H1 (cell line): ENCODE measurements around the gene GLP1R. TPM values are rescaled to one million over a fixed set of nuclear protein-coding genes. Genes with fewer than 3 reads are reported as not detected.

Experiments used
- CTCF ChIA-PET: fragments of 300-600 bp; sonication (Branson Sonifier 250); formaldehyde crosslinking; loops from one replicate; lab custom pipeline; 2021; ENCODE audit not compliant: partially characterized antibody; lab: Charles Lee
- POLR2A ChIA-PET: fragments of 300-600 bp; sonication (Branson Sonifier 250); formaldehyde crosslinking; loops from one replicate; lab custom pipeline; 2021; ENCODE audit warnings: inconsistent platforms; ENCODE audit not compliant: partially characterized antibody; lab: Charles Lee
- DNase-seq, 2 experiments: peaks; one replicate each; pipeline versions ENCODE4 v3.0.0 to v3.0.0-alpha.2; 2010 to 2022; ENCODE audit warnings: low spot score in 2 of 2, low read depth in 1 of 2, mixed read lengths in 1 of 2
- FAIRE-seq: peaks from 2 replicates; lab custom pipeline; 2011; peaks lifted over from hg19 to GRCh38; lab: Jason Lieb, UNC
- H2AFZ ChIP-seq: 2 replicates; pipeline ENCODE4 v1.8.1; 2012; ENCODE audit warnings: low read length, inconsistent platforms
- H2AK5ac ChIP-seq: 2 replicates; pipeline ENCODE4 v1.6.1; 2013; ENCODE audit warnings: low read depth, low read length
- H2BK120ac ChIP-seq: replicated peaks from 2 replicates; pipeline ENCODE3; 2013; ENCODE audit warnings: low read depth, low read length, inconsistent platforms
- H2BK12ac ChIP-seq: 2 replicates; pipeline ENCODE4 v1.6.1; 2013; ENCODE audit warnings: low read depth, low read length
- H2BK15ac ChIP-seq: 2 replicates; pipeline ENCODE4 v1.6.1; 2013; ENCODE audit warnings: low read length
- H2BK20ac ChIP-seq: 2 replicates; pipeline ENCODE4 v1.6.1; 2013; ENCODE audit warnings: low read length
- H2BK5ac ChIP-seq: 2 replicates; pipeline ENCODE4 v1.6.1; 2013; ENCODE audit warnings: low read depth, low read length
- H3K14ac ChIP-seq: 2 replicates; pipeline ENCODE4 v1.6.1; 2013; ENCODE audit warnings: inconsistent platforms; ENCODE audit not compliant: insufficient read length
- H3K18ac ChIP-seq: 2 replicates; pipeline ENCODE4 v1.6.1; 2013; ENCODE audit warnings: low read length; ENCODE audit errors: extremely low read depth
- H3K23ac ChIP-seq: 2 replicates; pipeline ENCODE4 v1.6.1; 2013; ENCODE audit warnings: inconsistent platforms; ENCODE audit not compliant: insufficient read length
- H3K23me2 ChIP-seq: 2 replicates; pipeline ENCODE4 v1.6.1; 2013; ENCODE audit warnings: low read depth, low read length
- H3K27ac ChIP-seq: 2 replicates; pipeline ENCODE4 v1.6.1; 2011; ENCODE audit warnings: low read depth, low read length, inconsistent platforms
- H3K27me3 ChIP-seq, 4 experiments: replicated peaks in 1 of 4; 1 replicate in 1 of 4; 2 replicates in 3 of 4; pipeline versions ENCODE4 v1.6.1 to v1.8.1; 2011 to 2013; ENCODE audit warnings: low read length in 3 of 4, mild to moderate bottlenecking in 3 of 4, inconsistent platforms in 2 of 4, mixed read lengths in 2 of 4, moderate library complexity in 1 of 4; ENCODE audit not compliant: control insufficient read depth in 3 of 4, insufficient read depth in 3 of 4; ENCODE audit errors: extremely low read depth in 1 of 4
- H3K36me3 ChIP-seq, 4 experiments: 2 replicates each; pipeline versions ENCODE4 v1.6.1 to v1.8.1; 2011 to 2013; ENCODE audit warnings: mild to moderate bottlenecking in 4 of 4, low read length in 3 of 4, moderate library complexity in 2 of 4, control low read depth in 1 of 4, inconsistent platforms in 1 of 4; ENCODE audit not compliant: insufficient read depth in 4 of 4, control insufficient read depth in 2 of 4
- H3K4ac ChIP-seq: replicated peaks from 2 replicates; pipeline ENCODE3; 2013; ENCODE audit warnings: low read length, low read depth, mixed read lengths, inconsistent platforms; ENCODE audit not compliant: insufficient read length
- H3K4me1 ChIP-seq, 4 experiments: replicated peaks in 1 of 4; 1 replicate in 1 of 4; 2 replicates in 3 of 4; pipeline versions ENCODE4 v1.6.1 to v1.8.1; 2011 to 2013; ENCODE audit warnings: low read length in 3 of 4, inconsistent platforms in 2 of 4, mixed read lengths in 1 of 4; ENCODE audit not compliant: insufficient read depth in 4 of 4, control insufficient read depth in 3 of 4
- H3K4me2 ChIP-seq, 2 experiments: 2 replicates each; pipeline versions ENCODE4 v1.6.1 to v1.8.1; 2011 to 2013; ENCODE audit warnings: low read depth in 2 of 2, low read length in 2 of 2, control low read depth in 1 of 2, inconsistent platforms in 1 of 2, mild to moderate bottlenecking in 1 of 2; ENCODE audit not compliant: insufficient read depth in 1 of 2
- H3K4me3 ChIP-seq, 4 experiments: fragments of 200-600, 300-600 bp in 1 of 4; sonication (generic), shearing (Covaris generic), sonication (Bioruptor Twin) in 1 of 4; 2 replicates each; pipeline versions ENCODE4 v1.5.1 to v1.8.1; 2011 to 2016; ENCODE audit warnings: low read length in 4 of 4, low read depth in 3 of 4, control low read depth in 2 of 4, inconsistent platforms in 2 of 4, mild to moderate bottlenecking in 2 of 4, mixed read lengths in 1 of 4, moderate library complexity in 1 of 4; ENCODE audit not compliant: insufficient read depth in 2 of 4; ENCODE audit errors: extremely low read depth in 1 of 4
- H3K56ac ChIP-seq: replicated peaks from 2 replicates; pipeline ENCODE3; 2013; ENCODE audit warnings: low read depth, mild to moderate bottlenecking, mixed read lengths, low read length, inconsistent platforms; ENCODE audit not compliant: insufficient read length
- H3K79me1 ChIP-seq: 2 replicates; pipeline ENCODE4 v1.6.1; 2013; ENCODE audit warnings: low read depth, low read length, control low read depth
- H3K79me2 ChIP-seq, 2 experiments: 2 replicates each; pipeline versions ENCODE4 v1.6.1 to v1.8.1; 2012 to 2013; ENCODE audit warnings: low read length in 2 of 2, mild to moderate bottlenecking in 2 of 2, inconsistent platforms in 1 of 2; ENCODE audit not compliant: insufficient read depth in 2 of 2, control insufficient read depth in 1 of 2
- H3K9ac ChIP-seq, 4 experiments: replicated peaks in 1 of 4; 1 replicate in 1 of 4; 2 replicates in 3 of 4; pipeline versions ENCODE4 v1.6.1 to v1.8.1; 2011 to 2013; ENCODE audit warnings: low read depth in 3 of 4, low read length in 3 of 4, control low read depth in 2 of 4, mild to moderate bottlenecking in 2 of 4, moderate library complexity in 2 of 4, inconsistent platforms in 1 of 4; ENCODE audit errors: extremely low read depth in 1 of 4
- H3K9me3 ChIP-seq, 2 experiments: 2 replicates each; pipeline versions ENCODE4 v1.6.1 to v1.8.1; 2012 to 2013; ENCODE audit warnings: mild to moderate bottlenecking in 2 of 2, moderate library complexity in 2 of 2, control low read depth in 1 of 2, inconsistent platforms in 1 of 2, low read depth in 1 of 2, low read length in 1 of 2, mixed read lengths in 1 of 2; ENCODE audit not compliant: insufficient read depth in 2 of 2
- H4K20me1 ChIP-seq, 2 experiments: replicated peaks in 1 of 2; 2 replicates each; pipeline versions ENCODE3 to v1.8.1; 2011 to 2013; ENCODE audit warnings: inconsistent platforms in 2 of 2, low read length in 2 of 2, mild to moderate bottlenecking in 1 of 2; ENCODE audit not compliant: insufficient read depth in 2 of 2, control insufficient read depth in 1 of 2
- H4K5ac ChIP-seq: 2 replicates; pipeline ENCODE4 v1.6.1; 2013; ENCODE audit warnings: low read length, low read depth, mixed read lengths, inconsistent platforms; ENCODE audit not compliant: insufficient read length
- H4K8ac ChIP-seq: 2 replicates; pipeline ENCODE4 v1.8.0; 2013; ENCODE audit warnings: mild to moderate bottlenecking, moderate library complexity, low read length, inconsistent platforms; ENCODE audit not compliant: insufficient read depth; ENCODE audit errors: extremely low read depth
- H4K91ac ChIP-seq: replicated peaks from 2 replicates; pipeline ENCODE3; 2013; ENCODE audit warnings: low read length, mixed read lengths, inconsistent platforms; ENCODE audit not compliant: insufficient read length
- BRCA1 ChIP-seq: IDR thresholded peaks from 2 replicates; pipeline ENCODE4 v1.6.1; 2012; ENCODE audit warnings: low read depth, low read length, improper control_type of control experiment
- CHD1 ChIP-seq: IDR thresholded peaks from 2 replicates; pipeline ENCODE4 v1.6.1; 2012; ENCODE audit warnings: low read depth, low read length, improper control_type of control experiment
- CTCF ChIP-seq, 3 experiments: IDR thresholded peaks; 1 replicate in 2 of 3; 2 replicates in 1 of 3; pipeline versions ENCODE4 v1.5.1 to v1.6.1; 2011; ENCODE audit warnings: low read length in 3 of 3, mild to moderate bottlenecking in 3 of 3, inconsistent platforms in 2 of 3, low read depth in 1 of 3, moderate library complexity in 1 of 3; ENCODE audit not compliant: insufficient read depth in 1 of 3; ENCODE audit errors: control extremely low read depth in 1 of 3
- KDM4A ChIP-seq: IDR thresholded peaks from one replicate; pipeline ENCODE4 v1.7.1; 2012; ENCODE audit warnings: low read depth, mild to moderate bottlenecking, moderate library complexity, low read length, inconsistent platforms; ENCODE audit not compliant: severe bottlenecking
- MAFK ChIP-seq: IDR thresholded peaks from 2 replicates; pipeline ENCODE4 v1.6.1; 2012; ENCODE audit warnings: low read depth, mild to moderate bottlenecking, improper control_type of control experiment, low read length
- NRF1 ChIP-seq: IDR thresholded peaks from 2 replicates; pipeline ENCODE4 v1.6.1; 2011; ENCODE audit warnings: mild to moderate bottlenecking, low read depth, low read length, improper control_type of control experiment
- POLR2A ChIP-seq, 2 experiments: IDR thresholded peaks; 1 replicate in 1 of 2; 2 replicates in 1 of 2; pipeline ENCODE4 v1.6.1; 2011; ENCODE audit warnings: low read depth in 2 of 2, low read length in 2 of 2, mild to moderate bottlenecking in 2 of 2; ENCODE audit errors: control extremely low read depth in 1 of 2
- RAD21 ChIP-seq, 2 experiments: IDR thresholded peaks in 1 of 2; conservative IDR thresholded peaks in 1 of 2; 2 replicates each; pipeline ENCODE4 v1.6.1; 2011; ENCODE audit warnings: low read depth in 2 of 2, low read length in 2 of 2, improper control_type of control experiment in 1 of 2, inconsistent platforms in 1 of 2, mild to moderate bottlenecking in 1 of 2, moderate library complexity in 1 of 2
- RFX5 ChIP-seq: IDR thresholded peaks from 2 replicates; pipeline ENCODE4 v1.6.1; 2011; ENCODE audit warnings: low read depth, low read length, improper control_type of control experiment, borderline replicate concordance
- YY1 ChIP-seq: IDR thresholded peaks from 2 replicates; pipeline ENCODE4 v1.6.1; 2011; ENCODE audit warnings: low read depth, mild to moderate bottlenecking, low read length
- WGBS, 2 experiments: shearing (Covaris generic) in 1 of 2; methylation state at CpG; one replicate each; pipeline versions ENCODE4 v1.1.6 to v1.1.7; 2013 to 2015; ENCODE audit warnings: low lambda C conversion rate in 2 of 2, mixed read lengths in 2 of 2, inconsistent platforms in 1 of 2, low coverage in 1 of 2, missing lambda C conversion rate in 1 of 2; ENCODE audit not compliant: insufficient replicate concordance in 2 of 2, insufficient coverage in 1 of 2, insufficient read length in 1 of 2; ENCODE audit errors: extremely low coverage in 1 of 2, missing lambda C conversion rate in 1 of 2; 5-methylcytosine and 5-hydroxymethylcytosine counted together
- polyA plus RNA-seq, 7 experiments: library from polyadenylated mRNA; depleted of rRNA in 3 of 7; stranded (reverse) in 5 of 7; unstranded in 2 of 7; fragments of >200 nt in 5 of 7; fragments of 200-250 nt in 2 of 7; gene quantifications; 1 replicate in 5 of 7; 2 replicates in 1 of 7; 4 replicates in 1 of 7; pipeline versions ENCODE4 v1.2.1 to v1.2.3, GENCODE V29; 2011 to 2013; ENCODE audit warnings: missing spikeins in 2 of 7, mixed read lengths in 2 of 7
- total RNA-seq: library from RNA; stranded (reverse); fragmentation: NEBNext Ultra II Directional; extraction: Animal tissue kit (Norgen Biotek cat#: 25700); gene quantifications from 2 replicates; pipeline ENCODE4 v1.2.1, GENCODE V29; 2021

GLP1R gene
- total and polyA plus RNA-seq, 2 of the 8 experiments (the other 6 are each of a cell fraction or from before 2014, with no cell fraction given) = 2.6 to 2.7 TPM

GRCh38 chr6:39054577-39055142 is 6.1 kb downstream of the GLP1R start:
- WGBS, 2 experiments = 76% methylated on average over 9 of the region's 9 CpGs; no CpG with 5 or more reads in 1 of the 2 experiments
- Histone ChIP-seq H3K23me2 (no peaks in the 10 kb centered on the region; the same call in 1 of the 2 replicates), H4K5ac (no peak overlapping the region), H3K79me2 (no peaks in the 10 kb centered on the region), H3K9me3 (no peaks in the 10 kb centered on the region), H3K4ac (no peak overlapping the region), H3K23ac (no peak overlapping the region), H4K20me1 (peaks cover 2 to 8% of the 10 kb centered on the region in 2 experiments), H3K9ac (no peak overlapping the region), H2BK20ac (no peak overlapping the region), H3K4me3 (no peak overlapping the region), H2BK120ac (no peak overlapping the region), H4K8ac (no peak overlapping the region; the same call in 1 of the 2 replicates), H3K36me3 (peaks cover 0 to 3% (median 2%) of the 10 kb centered on the region in 4 experiments; a peak in 2 of 8 replicates), H3K18ac (no peak overlapping the region; the same call in 1 of the 2 replicates), H3K27me3 (peaks cover 0 to 11% (median 6%) of the 10 kb centered on the region in 4 experiments; a peak in 6 of 7 replicates), H2AK5ac (no peak overlapping the region), H3K27ac (no peak overlapping the region), H3K56ac (no peak overlapping the region), H3K4me2 (no peak overlapping the region), H3K14ac (no peak overlapping the region), H3K79me1 (0 out of 2 replicates have a peak, but pooled peaks cover 2% of the 10 kb centered on the region), H2AFZ (no peak overlapping the region), H3K4me1 (peaks cover 0 to 13% (median under 1%) of the 10 kb centered on the region in 4 experiments; a peak in 4 of 7 replicates), H2BK15ac (no peak overlapping the region), H4K91ac (no peak overlapping the region), H2BK12ac (no peak overlapping the region), H2BK5ac (no peak overlapping the region)
- FAIRE-seq = no peak
- no peak for DNase-seq
- CTCF ChIA-PET = interaction anchor here (0.7 to 2.1 kb wide), 10 partner anchors 10 to 82 kb away, joined by 3 to 10 read pairs (median 4); no protein-coding TSS in a partner anchor
- POLR2A ChIA-PET = interaction anchor here (0.9 to 2.3 kb wide), 3 partner anchors 11 to 18 kb away, joined by 3 to 7 read pairs (median 4); no protein-coding TSS in a partner anchor
- TF ChIP-seq BRCA1 (no peak), POLR2A (IDR thresholded peaks at IDR 0.05; ENCODE audit: control extremely low read depth in 1 of 2, low read depth in 2 of 2, low read length in 2 of 2) (no peak), MAFK (no peak), CHD1 (no peak), KDM4A (no peak), NRF1 (no peak), YY1 (no peak), RAD21 (IDR thresholded peaks at IDR 0.05 in 1 of 2, conservative IDR thresholded peaks at IDR 0.05 in 1 of 2; ENCODE audit: low read depth in 2 of 2, low read length in 2 of 2) (no peak), RFX5 (no peak), CTCF (IDR thresholded peaks at IDR 0.05; ENCODE audit: control extremely low read depth in 1 of 3, insufficient read depth in 1 of 3, low read depth in 1 of 3, low read length in 3 of 3) (no peak)
